Stimulated activated CD8-positive, alpha-beta memory T cell treated with anti-CD3 and anti-CD28 coated beads, Interleukin-4, amount 100 ng/mL, for 48 hours (primary cell): Measurements from ENCODE around the gene RPGRIP1L.
A peak's percentile ranks its signal among the peaks of the same experiment; 100 is the strongest.

Experiments used
- DNase-seq: peaks from one replicate; pipeline ENCODE4 v3.0.0-alpha.2; 2020

RPGRIP1L gene

DNA sequence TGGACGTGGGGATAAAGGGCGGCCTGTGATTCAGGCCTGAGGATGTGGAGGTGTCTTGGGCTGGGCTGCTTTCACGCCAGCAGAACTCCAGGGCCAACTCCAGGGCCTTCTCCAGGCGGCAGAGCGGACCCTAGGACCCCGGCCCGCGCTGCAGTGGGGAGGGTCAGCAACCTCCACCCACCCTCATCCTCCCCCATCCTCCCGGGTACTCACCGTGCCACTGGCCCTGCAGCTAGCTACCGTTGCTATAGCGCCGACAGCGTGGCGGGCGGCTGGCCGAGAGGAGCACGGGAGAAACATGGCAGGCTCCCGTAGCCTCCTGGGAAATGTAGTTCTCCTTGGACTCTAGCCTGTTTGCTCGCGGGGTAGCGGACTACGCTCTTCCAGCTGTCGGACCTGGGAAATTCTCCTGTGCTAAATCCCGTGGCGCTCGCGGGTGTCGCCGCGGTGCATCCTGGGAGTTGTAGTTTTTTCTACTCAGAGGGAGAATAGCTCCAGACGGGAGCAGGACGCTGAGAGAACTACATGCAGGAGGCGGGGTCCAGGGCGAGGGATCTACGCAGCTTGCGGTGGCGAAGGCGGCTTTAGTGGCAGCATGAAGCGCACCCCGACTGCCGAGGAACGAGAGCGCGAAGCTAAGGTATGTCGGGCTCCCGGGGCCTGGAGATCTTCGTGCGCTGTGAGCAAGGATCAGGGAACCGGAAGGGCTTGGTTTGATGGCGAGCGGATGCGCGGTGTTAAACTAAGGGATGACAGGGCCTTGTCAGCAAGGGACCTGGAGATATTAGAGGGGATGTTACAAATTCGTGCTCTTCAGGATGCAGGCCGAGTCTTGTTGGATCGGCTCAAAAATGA lies at the start of gene RPGRIP1L, which contains the start of gene FTO:
Gene RPGRIP1L, minus strand, starts transcription at position 270 of the 855 bp plus-strand sequence. CDS start 3,136 bp downstream, outside the sequence.
Gene FTO, plus strand, starts transcription at position 567 of the 855 bp plus-strand sequence.
- peak; percentile 99 for DNase-seq

DNA sequence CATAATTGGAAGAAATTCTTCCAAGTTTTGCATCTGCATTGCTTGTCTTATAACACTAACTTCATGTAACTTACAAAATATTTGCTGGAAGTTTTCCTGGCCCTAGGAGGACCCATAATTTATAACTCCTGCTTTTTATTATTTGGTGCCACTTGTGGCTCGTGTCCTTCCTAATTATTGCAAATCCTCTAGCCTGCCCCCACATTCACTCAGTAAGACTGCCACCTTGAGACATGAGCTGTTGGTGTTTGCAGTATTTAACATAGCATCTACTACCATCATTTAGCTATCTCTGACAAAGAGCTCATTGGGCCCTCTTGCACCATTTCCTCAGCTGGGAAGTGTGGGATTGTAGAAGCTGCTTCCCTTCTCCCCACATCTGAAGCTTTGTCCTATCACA lies 49.8 kb upstream of the RPGRIP1L start:
- no peak for DNase-seq

DNA sequence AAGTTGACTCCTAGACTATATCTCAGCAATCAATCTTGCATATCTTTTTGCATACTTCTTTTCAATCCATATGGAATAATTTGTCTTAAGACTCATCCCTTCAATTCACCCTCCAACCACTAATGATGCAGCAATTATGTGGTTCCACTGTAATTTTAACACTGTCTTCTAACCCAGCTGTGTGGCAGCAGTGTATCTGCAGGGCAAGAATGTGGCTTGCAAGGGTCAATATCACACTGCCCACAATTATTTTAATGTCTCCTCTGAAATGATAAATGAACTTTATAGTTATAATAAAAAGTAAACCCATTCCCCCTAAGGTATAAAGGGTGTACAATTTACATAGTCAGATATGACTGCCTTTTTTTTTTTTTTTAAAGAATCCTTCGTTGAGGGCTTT lies 48.9 kb upstream of the RPGRIP1L start:
- no peak for DNase-seq

- no peak for DNase-seq
These were observed 42.2 kb upstream of the RPGRIP1L start for GRCh38 chr16:53745753-53746266.

DNA sequence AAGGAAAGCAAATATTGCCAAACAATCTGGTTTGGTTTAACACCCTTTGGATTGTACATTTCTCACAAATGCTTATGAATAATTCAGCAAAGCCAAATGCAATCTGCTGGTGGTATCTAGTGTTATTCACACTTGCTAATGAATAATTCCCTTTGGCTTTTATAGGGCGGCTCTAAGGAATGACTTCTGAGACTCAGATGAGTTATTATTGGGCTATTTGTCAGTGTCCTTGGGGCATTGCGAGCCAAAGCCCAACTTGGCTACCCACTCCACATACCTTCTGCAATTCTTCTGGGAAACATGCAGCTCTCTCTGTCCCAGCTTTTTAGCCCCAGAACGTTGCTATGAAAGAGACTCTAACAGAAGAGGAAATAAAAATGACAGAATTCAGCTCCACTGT lies 41.4 kb upstream of the RPGRIP1L start:
- DNase-seq: no peak

DNA sequence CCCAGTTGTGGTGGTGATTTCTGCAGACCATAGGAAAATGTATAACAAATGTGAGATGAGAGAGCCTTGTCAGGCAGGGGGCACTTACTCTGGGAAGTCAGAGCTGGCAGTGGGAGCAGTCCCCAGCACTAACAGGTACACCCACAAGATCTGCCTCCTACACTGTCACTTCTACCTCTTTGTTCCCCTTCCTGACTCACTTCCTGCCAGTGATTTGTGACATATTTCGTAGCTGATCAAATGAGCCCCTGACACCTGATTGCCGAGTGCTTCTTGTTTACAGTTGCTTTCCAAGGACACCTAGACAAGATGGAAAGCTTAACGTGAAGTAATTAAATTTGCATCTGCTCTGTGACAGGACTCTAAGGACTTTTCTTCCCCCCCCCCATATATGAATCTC lies 40.8 kb upstream of the RPGRIP1L start:
- DNase-seq: peak; percentile 27

DNA sequence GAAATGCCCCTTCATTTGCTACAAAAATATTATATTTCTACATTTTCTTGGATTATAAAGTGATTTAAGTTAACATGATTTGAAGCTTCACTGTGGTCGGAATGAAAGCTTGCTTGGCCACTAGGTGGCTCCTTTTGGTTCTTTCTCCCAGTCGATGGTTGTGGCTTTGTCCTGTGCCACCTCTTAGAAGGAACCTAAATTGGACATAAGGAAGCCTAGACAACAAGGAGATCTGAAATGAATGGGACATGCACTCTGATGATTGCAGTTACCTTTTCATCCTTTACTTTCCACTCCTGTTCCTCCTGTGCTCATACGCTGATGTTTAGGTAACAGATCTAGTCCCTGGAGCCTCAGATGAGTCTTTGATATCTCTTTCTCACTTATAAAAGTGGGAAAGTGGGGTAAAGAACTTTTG lies 39.5 kb upstream of the RPGRIP1L start:
- peak; percentile 33 for DNase-seq

DNA sequence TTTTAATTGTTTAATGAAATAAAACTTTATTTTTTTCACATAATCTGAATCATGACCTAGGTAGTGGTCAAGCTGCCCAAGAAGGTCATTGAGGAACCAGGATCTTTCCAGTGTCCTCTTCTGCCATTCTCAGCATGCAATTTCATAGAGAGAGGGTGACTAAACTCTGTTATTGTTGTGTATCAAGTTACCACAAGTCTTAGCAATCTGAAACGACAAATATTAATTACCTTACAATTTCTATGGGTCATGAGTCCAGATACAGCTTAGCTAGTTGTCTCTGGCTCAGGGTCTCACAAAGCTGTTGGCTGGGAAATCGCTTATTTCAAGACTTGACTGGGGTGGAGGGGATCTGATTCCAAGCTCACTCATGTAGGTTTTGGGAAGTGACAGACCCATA lies 37.9 kb upstream of the RPGRIP1L start:
- no peak for DNase-seq

DNA sequence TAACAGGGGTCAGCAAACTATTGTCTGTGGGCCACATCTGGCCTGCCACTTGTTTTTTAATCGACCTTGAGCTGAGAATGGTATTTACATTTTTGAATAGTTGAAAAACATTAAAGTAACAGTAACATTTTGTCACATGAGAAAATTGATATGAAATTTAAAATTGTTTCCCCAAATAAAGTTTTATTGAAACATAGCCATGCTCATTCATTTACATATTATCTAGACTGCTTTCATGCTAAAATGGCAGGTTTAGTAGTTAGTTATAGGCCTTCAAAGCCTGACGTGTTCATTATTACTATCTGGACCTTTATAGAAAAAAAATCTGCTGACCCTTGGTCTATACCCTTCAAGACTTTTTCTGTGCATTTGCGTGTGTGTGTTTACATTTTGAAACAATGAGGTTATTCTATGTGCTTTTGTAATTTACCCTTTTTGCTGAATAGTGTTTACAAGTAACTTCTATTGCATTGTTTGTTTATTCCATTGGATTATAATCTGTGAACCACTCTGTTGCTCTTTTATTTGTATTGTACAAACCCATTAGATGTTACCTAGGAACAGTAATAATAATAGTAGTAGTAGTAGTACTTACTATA lies 37.4 kb upstream of the RPGRIP1L start:
- DNase-seq: no peak

GRCh38 chr16:53740476-53740875 lies 36.8 kb upstream of the RPGRIP1L start:
- DNase-seq: no peak

DNA sequence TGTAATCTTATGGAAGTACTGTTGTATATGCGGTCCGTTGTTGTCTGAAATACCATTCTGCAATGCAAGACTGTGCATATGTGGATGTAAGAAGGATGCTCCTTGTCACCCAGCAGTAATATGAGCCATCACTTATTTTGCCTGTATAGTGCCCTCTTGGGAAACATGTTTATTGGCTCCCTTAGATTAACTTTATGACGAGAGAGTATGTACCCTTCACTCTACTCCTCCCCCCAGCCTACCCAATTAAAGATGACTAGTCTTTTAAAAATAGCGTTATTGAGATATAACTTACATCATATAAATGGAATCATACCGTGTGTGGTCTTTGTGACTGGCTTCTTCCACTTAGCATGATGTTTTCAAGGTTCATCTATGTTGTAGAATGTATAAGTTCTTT lies 33.9 kb upstream of the RPGRIP1L start:
- no peak for DNase-seq

GRCh38 chr16:53736297-53736696 lies 32.6 kb upstream of the RPGRIP1L start:
- no peak for DNase-seq

DNA sequence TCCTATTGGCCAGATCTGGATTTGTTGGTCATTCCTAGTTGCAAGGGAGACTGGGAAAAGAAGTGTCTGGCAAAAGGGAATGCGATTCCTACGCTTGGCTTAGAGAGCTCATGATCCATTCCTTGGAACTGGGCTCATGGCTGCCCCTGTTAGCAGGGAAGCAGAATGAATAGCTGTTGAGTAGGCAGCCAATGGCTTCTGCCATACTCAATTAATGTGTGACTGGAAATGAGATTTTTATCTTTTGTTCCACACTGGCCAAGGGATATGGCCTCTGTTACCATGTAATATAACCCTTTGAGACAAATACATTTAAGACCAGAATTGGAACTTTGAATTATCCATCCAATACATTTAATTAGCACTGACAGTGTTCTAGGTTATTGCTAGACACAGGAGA lies 31.2 kb upstream of the RPGRIP1L start:
- DNase-seq: no peak

- DNase-seq: no peak
These were observed 28.8 kb upstream of the RPGRIP1L start for GRCh38 chr16:53732296-53732929.

GRCh38 chr16:53730693-53731092 lies 27.0 kb upstream of the RPGRIP1L start:
- no peak for DNase-seq

DNA sequence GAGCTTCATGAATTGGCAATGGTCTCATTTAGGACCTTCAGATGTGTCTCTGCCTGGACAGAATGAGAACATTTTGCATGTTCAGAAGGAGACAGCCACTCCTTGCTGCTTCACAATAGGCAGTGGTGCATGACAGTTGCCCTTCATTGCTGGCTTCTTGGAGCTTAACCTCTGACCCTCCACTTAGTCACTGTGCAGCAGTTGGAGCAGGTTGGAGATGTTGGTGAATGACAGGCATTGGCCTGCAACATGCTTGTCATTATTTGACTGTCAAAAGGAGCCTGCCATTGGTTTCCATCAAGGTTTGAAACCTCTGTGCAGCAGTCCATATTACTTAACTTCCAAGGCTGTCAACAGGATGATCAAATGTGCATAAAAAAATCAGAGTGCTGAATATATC lies 23.0 kb upstream of the RPGRIP1L start:
- DNase-seq: no peak

- no peak for DNase-seq
These were observed 17.4 kb upstream of the RPGRIP1L start for GRCh38 chr16:53721017-53721416.

GRCh38 chr16:53717577-53717976 lies 13.9 kb upstream of the RPGRIP1L start:
- no peak for DNase-seq

DNA sequence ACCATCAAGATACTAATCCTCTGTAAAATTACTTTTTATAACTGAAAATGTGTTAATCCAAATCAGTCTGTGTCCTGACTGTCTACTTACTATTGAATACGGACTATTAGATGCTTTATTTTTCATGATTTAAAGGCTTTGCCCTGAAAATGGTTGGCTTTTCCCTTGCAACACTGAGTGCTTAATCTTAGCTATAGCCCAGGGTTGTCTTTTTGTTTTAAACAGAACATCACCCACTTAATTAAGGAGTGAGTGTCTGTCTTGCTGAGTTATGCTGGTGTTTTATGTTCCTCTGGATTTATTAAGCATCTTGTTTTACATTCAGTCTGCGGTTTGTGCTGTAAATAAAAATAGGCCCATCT lies 11.3 kb upstream of the RPGRIP1L start:
- DNase-seq: no peak

DNA sequence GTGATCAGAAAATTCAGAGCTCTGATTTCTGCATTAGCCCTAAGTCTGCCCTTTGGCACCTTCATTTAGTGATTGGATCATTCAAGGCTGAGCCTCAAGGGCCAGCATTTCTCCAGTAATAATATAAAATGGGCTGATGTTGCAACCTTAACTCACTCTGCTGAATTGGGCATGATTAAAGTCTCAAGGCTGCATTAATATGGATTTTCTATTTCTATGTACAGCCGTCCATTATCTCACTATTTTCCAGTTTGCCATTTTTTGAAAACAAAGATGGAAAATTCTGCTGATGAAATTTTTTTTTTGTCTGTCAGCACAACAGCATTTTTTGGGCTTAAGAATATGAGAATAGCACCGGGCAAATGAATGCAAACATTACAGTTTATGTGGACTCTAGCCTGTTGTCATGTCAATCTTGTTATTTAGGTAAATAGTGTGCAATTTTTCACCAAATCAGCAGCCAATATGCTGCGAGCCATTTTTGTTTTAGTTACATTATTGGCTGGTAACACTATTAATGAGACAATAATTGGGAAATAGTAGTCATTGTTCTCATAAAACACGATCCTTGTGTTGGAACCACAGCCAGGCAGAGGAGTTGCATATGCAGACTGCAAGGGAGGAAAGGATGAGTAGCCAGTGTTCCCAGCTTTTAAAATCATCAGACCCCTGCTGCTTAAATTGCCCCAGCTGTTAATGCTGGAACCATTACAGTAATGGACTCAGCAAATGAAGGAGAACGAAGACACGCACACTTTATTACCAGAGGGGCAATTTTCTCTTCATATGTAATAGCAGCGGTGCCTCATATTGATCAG lies 10.8 kb upstream of the RPGRIP1L start:
- DNase-seq: no peak

- no peak for DNase-seq
These were observed 9.9 kb upstream of the RPGRIP1L start for GRCh38 chr16:53713403-53714204.

DNA sequence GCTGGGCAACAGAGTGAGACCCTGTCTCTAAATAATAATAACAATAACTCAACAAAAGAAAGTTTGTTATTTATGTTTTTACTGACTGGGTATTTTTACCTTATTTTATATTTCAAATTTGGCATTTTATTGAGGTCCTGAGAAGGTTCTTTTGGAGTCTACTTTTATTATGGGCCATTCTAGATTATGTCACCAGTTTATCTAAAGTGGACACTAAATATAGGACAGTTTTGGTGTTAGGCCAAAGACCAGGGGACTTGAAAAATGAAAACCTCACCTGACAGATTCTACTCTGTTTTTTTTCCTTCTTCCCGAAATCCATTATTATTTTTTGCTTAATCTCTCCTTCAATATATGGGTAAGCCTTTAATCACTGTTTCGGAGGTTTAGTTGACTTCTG lies 8.4 kb upstream of the RPGRIP1L start:
- no peak for DNase-seq
